CD8-positive, alpha-beta memory T cell (primary cell): ENCODE data around the gene FAM200B. TPM values are rescaled to one million over a fixed set of nuclear protein-coding genes. Genes with fewer than 3 reads are reported as not detected.

Experiments used
- CTCF ChIA-PET: fragments of 350-600 bp; sonication (Branson Sonifier 250); formaldehyde crosslinking; loops from one replicate; lab custom pipeline; 2021; ENCODE audit warnings: antibody characterized with exemption; lab: Charles Lee
- POLR2A ChIA-PET: fragments of 350-600 bp; sonication (Branson Sonifier 250); formaldehyde crosslinking; loops from one replicate; lab custom pipeline; 2021; ENCODE audit warnings: antibody characterized with exemption; lab: Charles Lee
- DNase-seq, 5 donors: peaks; one replicate each; pipeline versions ENCODE4 v3.0.0 to v3.0.0-alpha.2; 2020 to 2022; ENCODE audit warnings: mixed read lengths in 1 of 5
- H3K27ac ChIP-seq: one replicate; pipeline ENCODE4 v1.7.0; 2013; ENCODE audit warnings: low read depth, mild to moderate bottlenecking, low read length, moderate library complexity
- H3K27me3 ChIP-seq: 2 replicates; pipeline ENCODE4 v1.7.0; 2013; ENCODE audit warnings: low read length, mild to moderate bottlenecking; ENCODE audit not compliant: insufficient read depth, poor library complexity, severe bottlenecking
- H3K36me3 ChIP-seq: 2 replicates; pipeline ENCODE4 v1.7.0; 2013; ENCODE audit warnings: mild to moderate bottlenecking, low read length, moderate library complexity; ENCODE audit not compliant: insufficient read depth
- H3K4me1 ChIP-seq: 2 replicates; pipeline ENCODE4 v1.7.0; 2013; ENCODE audit warnings: mild to moderate bottlenecking, low read length, moderate library complexity; ENCODE audit not compliant: insufficient read depth
- H3K4me3 ChIP-seq: 2 replicates; pipeline ENCODE4 v1.7.0; 2013; ENCODE audit warnings: mild to moderate bottlenecking, low read length
- H3K9me3 ChIP-seq: 2 replicates; pipeline ENCODE4 v1.7.0; 2013; ENCODE audit warnings: mild to moderate bottlenecking, low read length
- H3K27ac Mint-ChIP-seq, 8 donors: one replicate each; pipeline ENCODE4 v1.8.0; 2020 to 2021; ENCODE audit warnings: mixed read lengths in 8 of 8, mild to moderate bottlenecking in 6 of 8, inconsistent platforms in 3 of 8, moderate library complexity in 3 of 8
- H3K27me3 Mint-ChIP-seq, 2 donors: one replicate each; pipeline ENCODE4 v1.8.0; 2020 to 2021; ENCODE audit warnings: mixed read lengths in 2 of 2, mild to moderate bottlenecking in 1 of 2, moderate library complexity in 1 of 2
- H3K36me3 Mint-ChIP-seq, 3 donors: one replicate each; pipeline ENCODE4 v1.8.0; 2020 to 2021; ENCODE audit warnings: mixed read lengths in 3 of 3, inconsistent platforms in 1 of 3, mild to moderate bottlenecking in 1 of 3
- H3K4me1 Mint-ChIP-seq, 3 donors: one replicate each; pipeline ENCODE4 v1.8.0; 2020 to 2021; ENCODE audit warnings: mixed read lengths in 3 of 3, inconsistent platforms in 1 of 3, mild to moderate bottlenecking in 1 of 3
- H3K4me3 Mint-ChIP-seq, 7 donors: one replicate each; pipeline ENCODE4 v1.8.0; 2020 to 2021; ENCODE audit warnings: mixed read lengths in 7 of 7, mild to moderate bottlenecking in 6 of 7, moderate library complexity in 4 of 7, inconsistent platforms in 2 of 7
- H3K9me3 Mint-ChIP-seq, 5 donors: one replicate each; pipeline ENCODE4 v1.8.0; 2020 to 2022; ENCODE audit warnings: mixed read lengths in 5 of 5, mild to moderate bottlenecking in 3 of 5, moderate library complexity in 2 of 5, inconsistent platforms in 1 of 5
- polyA plus RNA-seq: library from polyadenylated mRNA; unstranded; fragments of 300-500 nt; fragmentation: Illumina TruSeq; gene quantifications from one replicate; pipeline ENCODE4 v1.2.3, GENCODE V29; 2021
- total RNA-seq, 2 experiments: library from RNA; stranded (reverse); gene quantifications; one replicate each; pipeline ENCODE4 v1.2.3, GENCODE V29; 2021

The FAM200B gene
- total and polyA plus RNA-seq, 3 experiments from 2014 or later: 10.0 to 80.7 (median 12.7) TPM

DNA sequence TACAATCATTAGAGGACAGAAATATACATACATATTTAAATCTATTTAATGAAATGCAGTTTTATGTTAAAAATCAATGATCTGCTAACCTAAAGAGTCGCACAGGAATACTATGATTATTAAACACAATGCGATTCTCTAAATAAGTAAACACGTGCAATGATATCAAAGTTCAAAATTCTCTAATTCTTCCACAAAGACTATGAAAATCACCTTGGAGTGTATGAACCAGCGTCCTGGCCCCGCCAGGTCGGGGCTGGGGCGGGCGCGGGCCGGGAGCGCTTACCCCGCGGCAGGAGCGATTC is 608 bp upstream of the FAM200B start:
- ChIA-PET CTCF (no interaction called here), POLR2A (interaction anchor here (2.0 kb wide), 1 partner anchor 26 kb away, joined by 14 read pairs; the partner anchor contains the start of gene FBXL5)
- Mint-ChIP-seq H3K4me3 (peak overlapping the region; percentile 92 to 98 (median 96)), H3K4me1 (peaks cover 27 to 43% (median 41%) of the 10 kb centered on the region in 3 donors), H3K9me3 (no peaks in the 10 kb centered on the region), H3K27ac (peak overlapping the region in 2 of 8 donors; percentile 89 to 97), H3K27me3 (no peaks in the 10 kb centered on the region), H3K36me3 (peaks cover 0 to 18% (median under 1%) of the 10 kb centered on the region in 3 donors)
- Histone ChIP-seq H3K4me1 (peaks cover 20% of the 10 kb centered on the region), H3K4me3 (peak overlapping the region; percentile 97), H3K27me3 (no peaks in the 10 kb centered on the region), H3K27ac (peak overlapping the region; percentile 88), H3K9me3 (no peaks in the 10 kb centered on the region), H3K36me3 (no peaks in the 10 kb centered on the region)
- no peak for DNase-seq

- Mint-ChIP-seq H3K36me3 (peaks cover 5 to 32% (median 7%) of the 10 kb centered on the region in 3 donors), H3K27me3 (no peaks in the 10 kb centered on the region)
Observed at GRCh38 chr4:15682242-15683142, 865 bp downstream of the FAM200B start.

GRCh38 chr4:15683143-15683495 is 1.5 kb downstream of the FAM200B start:
- peak overlapping the region in 6 of 7 donors; percentile 4 to 98 (median 38) for H3K4me3 Mint-ChIP-seq
- Histone ChIP-seq H3K4me1 (peaks cover 20% of the 10 kb centered on the region), H3K36me3 (no peaks in the 10 kb centered on the region), H3K27ac (peak overlapping the region; percentile 88), H3K4me3 (peak overlapping the region; percentile 97), H3K27me3 (no peaks in the 10 kb centered on the region), H3K9me3 (no peaks in the 10 kb centered on the region)
- H3K9me3 Mint-ChIP-seq: no peaks in the 10 kb centered on the region
- H3K27me3 Mint-ChIP-seq: no peaks in the 10 kb centered on the region
- H3K4me1 Mint-ChIP-seq: peaks cover 30 to 49% (median 45%) of the 10 kb centered on the region in 3 donors
- peaks cover 6 to 38% (median 7%) of the 10 kb centered on the region in 3 donors for H3K36me3 Mint-ChIP-seq
- peak overlapping the region in 2 of 8 donors; percentile 45 to 98 for H3K27ac Mint-ChIP-seq
- DNase-seq: no peak
- POLR2A ChIA-PET: no interaction called here
- CTCF ChIA-PET: interaction anchor here (1.2 to 2.3 kb wide), 2 partner anchors 28 to 29 kb away, joined by 3 to 7 read pairs; partner anchors contain the start of gene FBXL5

More at GRCh38 chr4:15682242-15683142, 865 bp downstream of the FAM200B start:
- Mint-ChIP-seq H3K4me3 (peak overlapping the region; percentile 92 to 98 (median 96)), H3K27ac (peak overlapping the region; percentile 89 to 98 (median 98)), H3K4me1 (peaks cover 30 to 49% (median 45%) of the 10 kb centered on the region in 3 donors), H3K9me3 (no peaks in the 10 kb centered on the region)
- Histone ChIP-seq H3K4me1 (peaks cover 20% of the 10 kb centered on the region), H3K27me3 (no peaks in the 10 kb centered on the region), H3K9me3 (no peaks in the 10 kb centered on the region), H3K27ac (peak overlapping the region; percentile 88), H3K4me3 (peak overlapping the region; percentile 97), H3K36me3 (no peaks in the 10 kb centered on the region)
- ChIA-PET CTCF (interaction anchor here (1.2 to 2.3 kb wide), 2 partner anchors 27 to 28 kb away, joined by 3 to 7 read pairs; partner anchors contain the start of gene FBXL5), POLR2A (interaction anchor here (2.0 kb wide), 1 partner anchor 27 kb away, joined by 14 read pairs; the partner anchor contains the start of gene FBXL5)
- DNase-seq: peak in 1 of 5 donors; percentile 28

DNA sequence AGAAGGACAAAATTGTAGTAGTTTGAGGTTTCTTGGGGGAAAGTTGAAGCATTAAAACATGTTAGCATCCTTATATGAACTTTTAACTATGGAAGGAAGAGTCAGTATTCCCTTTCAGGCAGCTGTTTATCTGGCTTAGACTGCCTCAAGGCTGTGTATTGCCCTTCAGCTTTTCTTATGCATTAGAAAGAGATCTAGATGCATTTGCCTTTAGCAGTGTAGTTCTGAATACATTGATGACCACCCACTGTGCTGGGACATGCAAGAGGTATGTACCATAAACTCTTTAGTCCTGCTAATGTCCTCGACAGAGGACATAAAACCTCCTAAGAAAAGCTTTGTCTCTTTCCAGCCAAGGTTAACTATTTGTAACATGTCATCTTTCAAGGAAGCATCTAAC is 2.9 kb downstream of the FAM200B start:
- Histone ChIP-seq H3K36me3 (no peaks in the 10 kb centered on the region), H3K27me3 (no peaks in the 10 kb centered on the region), H3K4me3 (no peak overlapping the region), H3K27ac (no peak overlapping the region), H3K4me1 (peaks cover 20% of the 10 kb centered on the region), H3K9me3 (no peaks in the 10 kb centered on the region)
- CTCF ChIA-PET: no interaction called here
- H3K4me3 Mint-ChIP-seq: peak overlapping the region in 1 of 7 donors; percentile 42
- peaks cover 6 to 46% (median 7%) of the 10 kb centered on the region in 3 donors for H3K36me3 Mint-ChIP-seq
- DNase-seq: no peak
- no peak overlapping the region for H3K27ac Mint-ChIP-seq
- H3K27me3 Mint-ChIP-seq: no peaks in the 10 kb centered on the region
- H3K4me1 Mint-ChIP-seq: peaks cover 30 to 49% (median 45%) of the 10 kb centered on the region in 3 donors
- POLR2A ChIA-PET: no interaction called here
- no peaks in the 10 kb centered on the region for H3K9me3 Mint-ChIP-seq

- H3K27me3 ChIP-seq: no peaks in the 10 kb centered on the region
- H3K4me1 Mint-ChIP-seq: peaks cover 18 to 32% (median 27%) of the 10 kb centered on the region in 3 donors
- no peak overlapping the region for H3K4me3 ChIP-seq
- no peaks in the 10 kb centered on the region for H3K9me3 ChIP-seq
- no peak overlapping the region for H3K27ac ChIP-seq
- CTCF ChIA-PET: no interaction called here
- H3K36me3 ChIP-seq: no peaks in the 10 kb centered on the region
- peaks cover 11% of the 10 kb centered on the region for H3K4me1 ChIP-seq
- POLR2A ChIA-PET: no interaction called here
- no peak overlapping the region for H3K27ac Mint-ChIP-seq
- no peaks in the 10 kb centered on the region for H3K27me3 Mint-ChIP-seq
- no peak overlapping the region for H3K4me3 Mint-ChIP-seq
- H3K9me3 Mint-ChIP-seq: no peaks in the 10 kb centered on the region
- DNase-seq: no peak
- H3K36me3 Mint-ChIP-seq: peaks cover 6 to 38% (median 7%) of the 10 kb centered on the region in 3 donors
Observed at GRCh38 chr4:15688051-15688450, 6.4 kb downstream of the FAM200B start.

- Mint-ChIP-seq H3K9me3 (no peaks in the 10 kb centered on the region), H3K27me3 (no peaks in the 10 kb centered on the region), H3K36me3 (peaks cover 6 to 37% (median 7%) of the 10 kb centered on the region in 3 donors), H3K4me3 (no peak overlapping the region), H3K27ac (no peak overlapping the region), H3K4me1 (peaks cover 10 to 17% (median 14%) of the 10 kb centered on the region in 3 donors)
- CTCF ChIA-PET: no interaction called here
- H3K9me3 ChIP-seq: no peaks in the 10 kb centered on the region
- H3K4me3 ChIP-seq: no peak overlapping the region
- no peaks in the 10 kb centered on the region for H3K27me3 ChIP-seq
- no peak overlapping the region for H3K27ac ChIP-seq
- no peak for DNase-seq
- H3K36me3 ChIP-seq: no peaks in the 10 kb centered on the region
- POLR2A ChIA-PET: no interaction called here
- no peaks in the 10 kb centered on the region for H3K4me1 ChIP-seq
Observed at GRCh38 chr4:15689540-15689939, 7.9 kb downstream of the FAM200B start.

DNA sequence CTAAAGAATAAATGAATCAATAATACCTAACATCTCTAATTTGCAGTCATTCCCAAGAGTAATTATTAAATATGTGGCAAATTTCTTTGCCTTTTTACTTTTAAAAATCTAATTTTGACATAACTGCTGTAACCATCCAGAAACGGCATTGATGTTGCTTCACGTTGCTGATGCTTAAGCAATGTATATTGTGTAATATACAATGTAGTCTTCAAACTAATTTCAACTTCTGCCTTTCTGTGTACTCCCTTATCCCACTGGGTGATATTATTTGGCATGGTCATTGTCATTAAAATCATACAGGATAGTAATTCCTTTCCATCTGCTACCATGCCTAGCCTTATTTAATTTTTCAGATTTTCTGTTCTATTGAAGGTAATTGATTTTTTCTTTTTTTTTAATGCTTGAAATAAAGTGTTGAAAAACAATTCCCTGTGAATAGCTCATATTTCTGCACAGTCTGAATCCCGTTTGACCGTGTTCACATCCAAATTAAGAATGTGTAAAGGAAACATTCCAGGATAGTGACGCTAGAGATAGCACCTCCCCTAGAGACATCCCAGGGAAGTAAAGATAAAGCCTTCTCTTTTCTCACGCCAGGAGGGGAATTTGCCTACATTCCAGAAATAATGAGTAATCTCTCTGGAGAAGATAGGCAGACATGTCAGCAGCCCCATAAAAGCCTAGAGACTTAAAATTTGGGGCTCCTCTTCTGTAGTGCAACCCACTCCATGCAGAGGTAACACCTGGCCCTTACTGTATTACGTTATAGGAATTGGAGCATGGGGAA is 8.6 kb downstream of the FAM200B start:
- no peak overlapping the region for H3K4me3 Mint-ChIP-seq
- Histone ChIP-seq H3K27ac (no peak overlapping the region), H3K9me3 (no peaks in the 10 kb centered on the region), H3K27me3 (no peaks in the 10 kb centered on the region), H3K4me3 (no peak overlapping the region), H3K4me1 (no peaks in the 10 kb centered on the region), H3K36me3 (no peaks in the 10 kb centered on the region)
- H3K27me3 Mint-ChIP-seq: no peaks in the 10 kb centered on the region
- peaks cover 5 to 10% (median 7%) of the 10 kb centered on the region in 3 donors for H3K4me1 Mint-ChIP-seq
- DNase-seq: no peak
- H3K27ac Mint-ChIP-seq: no peak overlapping the region
- CTCF ChIA-PET: no interaction called here
- no peaks in the 10 kb centered on the region for H3K9me3 Mint-ChIP-seq
- POLR2A ChIA-PET: no interaction called here
- H3K36me3 Mint-ChIP-seq: peaks cover 6 to 33% (median 7%) of the 10 kb centered on the region in 3 donors
